GM10266 (cell line): ENCODE results near the gene RBFOX1.

Experiments used
- DNase-seq: peaks from one replicate; pipeline ENCODE4 v3.0.0; 2012; ENCODE audit errors: extremely low spot score
- TF ChIP-seq, protein P1 (sequence below): IDR thresholded peaks from 2 replicates; pipeline ENCODE4 v1.5.1; 2012; ENCODE audit warnings: mild to moderate bottlenecking, low read depth; ENCODE audit not compliant: control insufficient read depth, insufficient read depth; ENCODE audit errors: missing control alignments

Gene RBFOX1

DNA sequence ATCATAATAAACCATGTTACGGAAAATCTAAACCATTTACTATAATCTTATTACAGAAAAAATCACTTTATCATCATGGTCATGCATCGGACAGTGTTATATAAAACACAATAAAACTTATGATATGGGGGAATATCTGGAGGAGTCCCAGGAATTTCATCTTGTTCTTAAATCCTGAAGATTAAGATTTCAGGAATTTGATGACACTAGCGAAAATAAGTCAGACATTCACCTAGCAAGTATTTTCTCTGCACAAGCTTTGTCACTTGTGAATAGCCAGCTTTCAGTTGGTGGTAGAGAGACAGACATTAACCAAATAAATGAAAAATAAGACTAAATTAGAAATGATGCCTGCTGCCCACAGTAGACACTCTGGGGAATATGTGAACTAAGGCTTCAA, 410.0 kb downstream of the RBFOX1 start:
- DNase-seq: no peak
- TF ChIP-seq, protein P1, sequence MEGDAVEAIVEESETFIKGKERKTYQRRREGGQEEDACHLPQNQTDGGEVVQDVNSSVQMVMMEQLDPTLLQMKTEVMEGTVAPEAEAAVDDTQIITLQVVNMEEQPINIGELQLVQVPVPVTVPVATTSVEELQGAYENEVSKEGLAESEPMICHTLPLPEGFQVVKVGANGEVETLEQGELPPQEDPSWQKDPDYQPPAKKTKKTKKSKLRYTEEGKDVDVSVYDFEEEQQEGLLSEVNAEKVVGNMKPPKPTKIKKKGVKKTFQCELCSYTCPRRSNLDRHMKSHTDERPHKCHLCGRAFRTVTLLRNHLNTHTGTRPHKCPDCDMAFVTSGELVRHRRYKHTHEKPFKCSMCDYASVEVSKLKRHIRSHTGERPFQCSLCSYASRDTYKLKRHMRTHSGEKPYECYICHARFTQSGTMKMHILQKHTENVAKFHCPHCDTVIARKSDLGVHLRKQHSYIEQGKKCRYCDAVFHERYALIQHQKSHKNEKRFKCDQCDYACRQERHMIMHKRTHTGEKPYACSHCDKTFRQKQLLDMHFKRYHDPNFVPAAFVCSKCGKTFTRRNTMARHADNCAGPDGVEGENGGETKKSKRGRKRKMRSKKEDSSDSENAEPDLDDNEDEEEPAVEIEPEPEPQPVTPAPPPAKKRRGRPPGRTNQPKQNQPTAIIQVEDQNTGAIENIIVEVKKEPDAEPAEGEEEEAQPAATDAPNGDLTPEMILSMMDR: no peak

DNA sequence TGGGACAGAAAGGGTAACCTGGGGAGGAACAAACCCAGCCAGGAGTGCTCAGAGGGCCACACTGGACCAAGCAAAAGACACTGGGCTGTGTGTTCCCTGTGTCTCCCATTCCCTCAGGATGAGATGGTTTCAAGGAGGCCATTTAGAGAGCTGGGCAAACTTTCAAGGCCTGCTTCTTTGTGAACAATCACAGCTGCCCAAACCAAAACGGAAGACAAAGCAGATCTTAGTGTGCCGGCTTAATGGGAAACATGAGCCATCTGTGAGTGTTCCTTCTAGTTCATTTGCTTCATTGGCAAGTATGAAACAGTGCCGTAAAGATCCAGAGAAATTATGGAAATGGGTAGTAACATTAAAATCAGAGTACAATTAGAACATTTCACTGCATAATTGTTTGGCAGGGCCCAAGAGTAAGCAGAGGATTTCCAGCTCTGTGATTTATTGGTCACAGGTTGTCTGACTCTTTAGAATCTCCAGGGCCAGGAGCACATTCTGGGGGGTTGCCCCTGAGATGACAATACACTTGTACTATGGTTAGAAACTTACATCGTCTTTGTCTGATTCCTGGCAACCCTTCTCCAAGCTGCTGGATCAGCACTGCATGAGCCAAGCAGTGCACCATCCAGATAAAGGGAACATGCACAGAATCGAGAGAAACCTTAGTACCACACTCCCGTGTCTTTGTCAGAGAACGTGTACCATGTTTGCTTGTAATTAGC, 412.1 kb downstream of the RBFOX1 start:
- no peak for DNase-seq
- TF ChIP-seq, protein P1: no peak

DNA sequence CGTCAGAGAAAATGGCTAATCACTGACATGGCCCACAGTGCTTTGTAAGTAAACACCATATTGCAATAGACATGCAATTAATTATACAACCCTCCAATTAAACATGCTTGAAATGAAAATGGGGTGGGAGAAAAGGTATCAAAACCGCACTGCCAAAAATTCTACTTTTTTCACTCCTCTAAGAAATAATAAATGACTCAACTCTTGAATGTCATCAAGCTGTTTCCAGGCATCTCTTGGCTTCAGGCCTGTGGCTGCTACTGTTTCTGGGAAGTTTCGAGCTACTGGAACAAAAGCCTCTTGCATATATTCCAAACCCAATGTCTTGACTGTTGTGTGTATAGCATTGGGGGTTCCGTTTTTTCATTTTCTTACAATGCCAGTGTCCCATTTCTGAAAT, 412.6 kb downstream of the RBFOX1 start:
- DNase-seq: no peak

DNA sequence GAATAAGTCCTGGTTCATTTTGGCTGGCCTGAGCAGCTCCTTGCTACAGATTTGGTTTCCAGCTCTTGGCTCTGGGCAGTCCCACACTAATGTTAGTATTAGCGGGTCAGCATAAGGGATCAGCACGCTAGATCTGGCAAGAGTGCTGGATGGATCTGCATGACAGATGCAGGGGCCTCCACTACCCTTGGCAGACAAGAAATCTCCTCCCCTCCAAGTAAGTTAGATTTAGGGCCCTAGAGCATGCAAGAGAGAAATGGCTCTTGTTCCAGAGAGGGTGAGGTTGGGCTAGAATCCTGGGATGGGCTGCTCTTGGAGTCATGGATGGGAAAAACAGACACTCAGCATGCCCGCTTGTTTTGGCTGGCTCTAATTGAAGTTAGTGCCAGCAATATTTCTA, 414.3 kb downstream of the RBFOX1 start:
- TF ChIP-seq, protein P1: no peak
- no peak for DNase-seq

More for the DNA sequence above, 412.6 kb downstream of the RBFOX1 start:
- TF ChIP-seq, protein P1: no peak

GRCh38 chr16:7748522-7748921, 415.9 kb downstream of the RBFOX1 start:
- TF ChIP-seq, protein P1: no peak
- DNase-seq: no peak

DNA sequence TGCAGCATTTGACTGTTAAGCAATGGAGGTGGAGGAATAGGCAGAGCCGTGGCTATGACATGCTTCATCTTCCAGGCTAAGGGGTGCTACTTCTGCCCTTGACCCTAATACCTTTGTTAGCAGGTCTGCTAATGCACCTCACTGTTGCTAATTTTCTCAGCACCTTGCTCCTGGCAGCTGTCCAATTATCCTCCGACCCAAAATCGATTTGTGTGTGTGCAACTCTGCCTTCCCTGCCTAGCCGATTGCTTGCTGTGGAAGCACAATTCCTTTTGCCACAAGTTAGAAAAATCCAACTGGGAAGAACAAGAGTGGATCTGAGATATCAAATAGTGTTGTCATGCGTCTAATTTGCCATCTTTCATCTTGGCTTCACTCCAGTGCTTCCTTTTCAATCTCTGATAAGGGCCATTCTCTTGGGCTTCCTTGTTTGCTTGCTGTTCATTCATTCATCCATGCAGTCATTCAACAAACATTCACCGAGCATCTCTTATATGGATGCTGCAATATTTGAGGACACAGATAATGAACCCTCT, 422.8 kb downstream of the RBFOX1 start:
- DNase-seq: no peak
- TF ChIP-seq, protein P1: no peak
